Spleen (tissue), 7 donors: ENCODE data around the gene PARD6G.

ENCODE experiments used
- CTCF ChIP-seq, 11 experiments: fragments of 200-600 bp in 7 of 11; fragments of 450-650 bp in 4 of 11; sonication (generic) in 4 of 11; IDR thresholded peaks in 8 of 11; conservative IDR thresholded peaks in 3 of 11; 1 replicate in 7 of 11; 2 replicates in 4 of 11; pipeline versions ENCODE4 v1.4.0 to v1.8.0; 2016 to 2021; ENCODE audit warnings: antibody characterized with exemption in 11 of 11, inconsistent platforms in 4 of 11, mild to moderate bottlenecking in 1 of 11
- POLR2A ChIP-seq, 3 donors: fragments of 450-650 bp; IDR thresholded peaks; one replicate each; pipeline ENCODE4 v1.5.1; 2017; ENCODE audit warnings: antibody characterized with exemption in 3 of 3, mild to moderate bottlenecking in 1 of 3
- POLR2AphosphoS5 ChIP-seq, 3 donors: sonication (generic); formaldehyde crosslinking; IDR thresholded peaks; one replicate each; pipeline ENCODE4 v1.5.1; 2017; ENCODE audit warnings: antibody characterized with exemption in 3 of 3
- donor health status: DM: no; HTN: no; CAD: no; lungs with moderate emphysema.
- donor health status: DM: no; HTN: no; CAD: no.
- donor health status: DM: no; HTN: no; CAD: no.

- TF ChIP-seq CTCF (IDR thresholded peaks at IDR 0.05 in 8 of 11, conservative IDR thresholded peaks at IDR 0.05 in 3 of 11) (no peak), POLR2AphosphoS5 (IDR thresholded peaks at IDR 0.05) (no peak), POLR2A (IDR thresholded peaks at IDR 0.05) (no peak)
Observed at GRCh38 chr18:80252136-80252535, 4.8 kb upstream of the PARD6G start.
